GM12878 (cell line): ENCODE results near the gene WWOX. TPM values are rescaled to one million over a fixed set of nuclear protein-coding genes. Genes with fewer than 3 reads are reported as not detected.

Experiments used
- ATAC-seq: fragments of 200-7000 bp; cut with Tn5 transposase; 3 replicates; pipeline ENCODE4 v1.9.1; 2020; ENCODE audit warnings: mild to moderate bottlenecking, moderate library complexity
- BruUV-seq: library from RNA; stranded (reverse); fragments of 400-500 nt; replicated peaks from 2 replicates; lab custom pipeline; 2021; lab: Mats Ljungman, UMichigan
- CTCF ChIA-PET: fragments of 300-600 bp; sonication (Branson Sonifier 250); formaldehyde crosslinking; extraction: SDS; loops from one replicate; lab custom pipeline; 2021; ENCODE audit warnings: inconsistent platforms; lab: Yijun Ruan, JAX
- POLR2A ChIA-PET: fragments of 350-600 bp; formaldehyde crosslinking; extraction: SDS; loops from one replicate; lab custom pipeline; 2021; ENCODE audit warnings: inconsistent platforms; lab: Charles Lee
- RAD21 ChIA-PET: fragments of 300-600 bp; sonication (Branson Sonifier 250); formaldehyde crosslinking; loops from one replicate; lab custom pipeline; 2023; ENCODE audit warnings: antibody characterized with exemption; ENCODE audit not compliant: unreplicated experiment; lab: Charles Lee
- SMC1A ChIA-PET: fragments of 300-600 bp; sonication (Branson Sonifier 250); formaldehyde crosslinking; loops from one replicate; lab custom pipeline; 2023; ENCODE audit not compliant: unreplicated experiment, uncharacterized antibody; lab: Charles Lee
- DNase-seq: peaks from one replicate; pipeline ENCODE4 v3.0.0-alpha.2; 2011; ENCODE audit warnings: low read depth, low spot score
- FAIRE-seq: peaks from 3 replicates; lab custom pipeline; 2011; peaks lifted over from hg19 to GRCh38; lab: Jason Lieb, UNC
- H2AFZ ChIP-seq: 2 replicates; pipeline ENCODE4 v1.6.0; 2011; ENCODE audit warnings: low read depth, low read length, control low read depth; ENCODE audit not compliant: control insufficient read depth
- H3K27ac ChIP-seq: 2 replicates; pipeline ENCODE4 v1.5.1; 2011; ENCODE audit warnings: control low read depth; ENCODE audit not compliant: control insufficient read depth, insufficient read depth
- H3K27me3 ChIP-seq, 2 experiments: replicated peaks in 1 of 2; 2 replicates each; pipeline versions ENCODE4 v1.6.0 to v1.6.1; 2011; ENCODE audit warnings: low read length in 1 of 2; ENCODE audit not compliant: control insufficient read depth in 2 of 2, insufficient read depth in 2 of 2
- H3K36me3 ChIP-seq, 2 experiments: 2 replicates each; pipeline ENCODE4 v1.5.1; 2011; ENCODE audit warnings: low read length in 1 of 2; ENCODE audit not compliant: control insufficient read depth in 2 of 2, insufficient read depth in 2 of 2
- H3K4me1 ChIP-seq: 2 replicates; pipeline ENCODE4 v1.6.1; 2011; ENCODE audit warnings: mild to moderate bottlenecking, low read length, moderate library complexity, mixed read lengths; ENCODE audit not compliant: control insufficient read depth, insufficient read depth
- H3K4me2 ChIP-seq: 2 replicates; pipeline ENCODE4 v1.6.0; 2011; ENCODE audit warnings: control low read depth; ENCODE audit not compliant: control insufficient read depth, insufficient read depth
- H3K4me3 ChIP-seq: fragments of 200-600 bp; sonication (generic); 2 replicates; pipeline ENCODE4 v1.5.1; 2016
- H3K79me2 ChIP-seq: 2 replicates; pipeline ENCODE4 v1.6.0; 2011; ENCODE audit warnings: low read length; ENCODE audit not compliant: control insufficient read depth, insufficient read depth
- H3K9ac ChIP-seq: 2 replicates; pipeline ENCODE4 v1.8.0; 2011; ENCODE audit warnings: low read length, control low read depth, mixed read lengths; ENCODE audit not compliant: control insufficient read depth, insufficient read depth
- H3K9me3 ChIP-seq: replicated peaks from 3 replicates; pipeline ENCODE4 v1.5.1; 2011; ENCODE audit warnings: mild to moderate bottlenecking, low read length; ENCODE audit not compliant: control insufficient read depth, insufficient read depth
- H4K20me1 ChIP-seq: 2 replicates; pipeline ENCODE4 v1.6.0; 2011; ENCODE audit not compliant: control insufficient read depth, insufficient read depth
- CREM ChIP-seq: IDR thresholded peaks from 2 replicates; pipeline ENCODE4 v1.6.1; 2014; ENCODE audit warnings: antibody characterized with exemption, low read depth
- HDAC2 ChIP-seq: fragments of 200-600 bp; sonication (generic); IDR thresholded peaks from 2 replicates; pipeline ENCODE4 v1.6.1; 2017
- IKZF1 ChIP-seq: fragments of 450-650 bp; conservative IDR thresholded peaks from 2 replicates; pipeline ENCODE4 v1.6.1; 2017; ENCODE audit warnings: antibody characterized with exemption, mild to moderate bottlenecking
- IKZF2 ChIP-seq, 2 experiments: fragments of 450-650 bp; IDR thresholded peaks; 2 replicates each; pipeline ENCODE4 v1.6.1; 2017; ENCODE audit warnings: mild to moderate bottlenecking in 2 of 2, moderate library complexity in 2 of 2
- MEF2B ChIP-seq: fragments of 450-650 bp; IDR thresholded peaks from 2 replicates; pipeline ENCODE4 v1.6.1; 2018; ENCODE audit warnings: mild to moderate bottlenecking, moderate library complexity; ENCODE audit not compliant: partially characterized antibody, poor library complexity, severe bottlenecking
- MLLT1 ChIP-seq: fragments of 450-650 bp; IDR thresholded peaks from 2 replicates; pipeline ENCODE4 v1.6.1; 2016; ENCODE audit warnings: mild to moderate bottlenecking
- RELA ChIP-seq: fragments of 450-650 bp; IDR thresholded peaks from 2 replicates; pipeline ENCODE4 v1.8.0; 2014; ENCODE audit warnings: borderline replicate concordance; ENCODE audit not compliant: partially characterized antibody
- SMC3 ChIP-seq: IDR thresholded peaks from 2 replicates; pipeline ENCODE4 v1.6.1; 2011; ENCODE audit warnings: low read length, improper control_type of control experiment, borderline replicate concordance
- SPI1 ChIP-seq: IDR thresholded peaks from 2 replicates; pipeline ENCODE4 v1.6.1; 2011; ENCODE audit warnings: low read depth, mild to moderate bottlenecking, low read length, moderate library complexity, borderline replicate concordance; ENCODE audit not compliant: insufficient read depth
- TARDBP ChIP-seq: IDR thresholded peaks from 2 replicates; pipeline ENCODE4 v1.6.1; 2016; ENCODE audit warnings: borderline replicate concordance
- WGBS: methylation state at CpG from one replicate; pipeline ENCODE4 v1.1.6; 2016; ENCODE audit warnings: low lambda C conversion rate; ENCODE audit not compliant: insufficient replicate concordance, insufficient coverage; ENCODE audit errors: missing lambda C conversion rate; 5-methylcytosine and 5-hydroxymethylcytosine counted together
- in situ Hi-C: fragments of 300-500 bp; cut with MboI; formaldehyde crosslinking; loops from 9 replicates; pipeline ENCODE4 v1.14.3; 2018; ENCODE audit warnings: mixed read lengths
- intact Hi-C: fragments of 100-400 bp; cut with micrococcal nuclease; formaldehyde crosslinking; loops from one replicate; pipeline ENCODE4 v1.14.2; 2022; ENCODE audit not compliant: unreplicated experiment
- polyA plus RNA-seq, 11 experiments: library from polyadenylated mRNA; depleted of rRNA in 4 of 11; unstranded in 6 of 11; stranded (reverse) in 5 of 11; fragments of >200 nt; fragmentation: Nextera tagmentation in 4 of 11; fragmentation: Illumina TruSeq in 1 of 11; extraction: Ambion mirVana in 4 of 11; extraction: Trizol in 1 of 11; gene quantifications; 1 replicate in 1 of 11; 2 replicates in 10 of 11; pipeline versions ENCODE4 v1.2.1 to v1.2.3, GENCODE V29; 2011 to 2016; ENCODE audit warnings: inconsistent platforms in 2 of 11, missing spikeins in 2 of 11, low read depth in 1 of 11
- total RNA-seq, 4 experiments: library from RNA; depleted of rRNA in 3 of 4; stranded (reverse); fragments of >200 nt in 3 of 4; fragmentation: Illumina TruSeq in 1 of 4; extraction: Trizol in 1 of 4; gene quantifications; 2 replicates each; pipeline versions ENCODE4 v1.2.1 to v1.2.3, GENCODE V29; 2013 to 2021
- TF ChIP-seq, protein P1 (sequence below): fragments of 450-650 bp; IDR thresholded peaks from 2 replicates; pipeline ENCODE4 v1.6.1; 2017; ENCODE audit warnings: borderline replicate concordance

The WWOX gene
- total and polyA plus RNA-seq, 10 of the 15 experiments (the other 5 are each of a cell fraction or from before 2014, with no cell fraction given), result 2.8 to 24.4 (median 17.8) TPM

GRCh38 chr16:78535098-78535497 lies 435.6 kb downstream of the WWOX start:
- ATAC-seq (no peak), FAIRE-seq (no peak), DNase-seq (no peak)
- Histone ChIP-seq H2AFZ (no peak overlapping the region), H3K9me3 (no peaks in the 10 kb centered on the region), H3K27me3 (no peaks in the 10 kb centered on the region), H3K9ac (no peak overlapping the region), H3K4me1 (no peaks in the 10 kb centered on the region), H3K4me3 (no peak overlapping the region), H4K20me1 (no peaks in the 10 kb centered on the region), H3K27ac (no peak overlapping the region), H3K36me3 (no peaks in the 10 kb centered on the region), H3K4me2 (no peak overlapping the region), H3K79me2 (no peaks in the 10 kb centered on the region)
- ChIA-PET RAD21 (no interaction called here), CTCF (no interaction called here), POLR2A (no interaction called here), SMC1A (no interaction called here)
- in situ Hi-C loops (no loop called here), intact Hi-C loops (no loop called here)
- no TSS peak for BruUV-seq
- TF ChIP-seq RELA (no peak), TARDBP (no peak), SPI1 (no peak), MLLT1 (no peak), CREM (no peak), IKZF2 (IDR thresholded peaks at IDR 0.05) (no peak), IKZF1 (no peak), HDAC2 (no peak), SMC3 (no peak), MEF2B (no peak)
- TF ChIP-seq, protein P1, sequence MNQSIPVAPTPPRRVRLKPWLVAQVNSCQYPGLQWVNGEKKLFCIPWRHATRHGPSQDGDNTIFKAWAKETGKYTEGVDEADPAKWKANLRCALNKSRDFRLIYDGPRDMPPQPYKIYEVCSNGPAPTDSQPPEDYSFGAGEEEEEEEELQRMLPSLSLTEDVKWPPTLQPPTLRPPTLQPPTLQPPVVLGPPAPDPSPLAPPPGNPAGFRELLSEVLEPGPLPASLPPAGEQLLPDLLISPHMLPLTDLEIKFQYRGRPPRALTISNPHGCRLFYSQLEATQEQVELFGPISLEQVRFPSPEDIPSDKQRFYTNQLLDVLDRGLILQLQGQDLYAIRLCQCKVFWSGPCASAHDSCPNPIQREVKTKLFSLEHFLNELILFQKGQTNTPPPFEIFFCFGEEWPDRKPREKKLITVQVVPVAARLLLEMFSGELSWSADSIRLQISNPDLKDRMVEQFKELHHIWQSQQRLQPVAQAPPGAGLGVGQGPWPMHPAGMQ, result no peak
- WGBS, result 68% methylated on average over 4 of the region's 4 CpGs
